ENCODE measurements around the gene ATP6V1B1.
"Not testable (repeated sequence)": the region's sequence is repeated elsewhere in the genome, so short reads cannot be mapped to it uniquely, and the experiment has no call there.

The ATP6V1B1 gene

GRCh38 chr2:70994699-70995425 is 59.2 kb downstream of the ATP6V1B1 start, which contains the start of gene TEX261:
Gene TEX261 (minus strand): TSS chr2:70994873. CDS start chr2:70994757, 116 bp downstream.
- Histone ChIP-seq H3K27me3 (ENCODE audit: low read depth, low read length) (no peaks in the 10 kb centered on the region), H3K4me1 (ENCODE audit: low read length) (peaks cover 19% of the 10 kb centered on the region), H3K9me3 (ENCODE audit: insufficient read depth, low read length) (no peaks in the 10 kb centered on the region), H3K4me2 (ENCODE audit: low read length) (peak within 1 kb of the TSS; percentile 99), H3K27ac (ENCODE audit: low read length) (peak within 1 kb of the TSS; percentile 8; the same call in 1 of the 2 replicates), H3K36me3 (replicated peaks; ENCODE audit: low read depth, low read length) (peaks cover 4% of the 10 kb centered on the region), H2AFZ (ENCODE audit: low read depth, low read length) (peak within 1 kb of the TSS; percentile 92), H3K9ac (ENCODE audit: low read length) (peak within 1 kb of the TSS; percentile 84), H4K20me1 (ENCODE audit: insufficient read depth, low read length) (peaks cover 9% of the 10 kb centered on the region; the same call in 1 of the 2 replicates), H3K4me3 (ENCODE audit: low read length) (peak within 1 kb of the TSS; percentile 92), H3K79me2 (ENCODE audit: low read length) (peaks cover 20% of the 10 kb centered on the region)
- TF ChIP-seq EZH2phosphoT487 (IDR thresholded peaks at IDR 0.05; ENCODE audit: low read depth) (no peak), CTCF (IDR thresholded peaks at IDR 0.05; ENCODE audit: low read depth, low read length) (peak; percentile 54)

GRCh38 chr2:70995426-70995729 is 59.7 kb downstream of the ATP6V1B1 start:
- Histone ChIP-seq H3K27me3 (ENCODE audit: low read depth, low read length) (no peaks in the 10 kb centered on the region), H3K79me2 (ENCODE audit: low read length) (peaks cover 20% of the 10 kb centered on the region), H3K9ac (ENCODE audit: low read length) (peak overlapping the region; percentile 68), H3K36me3 (replicated peaks; ENCODE audit: low read depth, low read length) (peaks cover 4% of the 10 kb centered on the region), H3K4me3 (ENCODE audit: low read length) (peak overlapping the region; percentile 83), H3K9me3 (ENCODE audit: insufficient read depth, low read length) (no peaks in the 10 kb centered on the region), H2AFZ (ENCODE audit: low read depth, low read length) (peak overlapping the region; percentile 92), H3K4me1 (ENCODE audit: low read length) (peaks cover 20% of the 10 kb centered on the region), H3K4me2 (ENCODE audit: low read length) (peak overlapping the region; percentile 72), H4K20me1 (ENCODE audit: insufficient read depth, low read length) (peaks cover 9% of the 10 kb centered on the region; the same call in 1 of the 2 replicates), H3K27ac (ENCODE audit: low read length) (peak overlapping the region; percentile 8; the same call in 1 of the 2 replicates)
- TF ChIP-seq EZH2phosphoT487 (IDR thresholded peaks at IDR 0.05; ENCODE audit: low read depth), result no peak
- TF ChIP-seq CTCF (IDR thresholded peaks at IDR 0.05; ENCODE audit: low read depth, low read length), result peak; percentile 44

- not testable (repeated sequence) for H3K4me3 ChIP-seq (ENCODE audit: low read length); H4K20me1 ChIP-seq (ENCODE audit: insufficient read depth, low read length); H3K27me3 ChIP-seq (ENCODE audit: low read depth, low read length); H3K4me2 ChIP-seq (ENCODE audit: low read length); H3K36me3 ChIP-seq (replicated peaks; ENCODE audit: low read depth, low read length); H3K79me2 ChIP-seq (ENCODE audit: low read length); H3K9me3 ChIP-seq (ENCODE audit: insufficient read depth, low read length); H2AFZ ChIP-seq (ENCODE audit: low read depth, low read length); H3K27ac ChIP-seq (ENCODE audit: low read length); H3K9ac ChIP-seq (ENCODE audit: low read length)
- peaks cover 17% of the 10 kb centered on the region for H3K4me1 ChIP-seq (ENCODE audit: low read length)
Measured at GRCh38 chr2:70998885-70999284, 63.2 kb downstream of the ATP6V1B1 start.

GRCh38 chr2:70999362-70999761 is 63.7 kb downstream of the ATP6V1B1 start:
- Histone ChIP-seq H3K4me3 (ENCODE audit: low read length) (no peak overlapping the region), H3K79me2 (ENCODE audit: low read length) (peaks cover 2% of the 10 kb centered on the region), H3K4me2 (ENCODE audit: low read length) (no peak overlapping the region), H2AFZ (ENCODE audit: low read depth, low read length) (no peak overlapping the region), H3K9me3 (ENCODE audit: insufficient read depth, low read length) (no peaks in the 10 kb centered on the region), H3K27me3 (ENCODE audit: low read depth, low read length) (no peaks in the 10 kb centered on the region), H3K4me1 (ENCODE audit: low read length) (peaks cover 17% of the 10 kb centered on the region), H3K27ac (ENCODE audit: low read length) (no peak overlapping the region), H3K36me3 (replicated peaks; ENCODE audit: low read depth, low read length) (no peaks in the 10 kb centered on the region), H4K20me1 (ENCODE audit: insufficient read depth, low read length) (no peaks in the 10 kb centered on the region), H3K9ac (ENCODE audit: low read length) (no peak overlapping the region)
- TF ChIP-seq CTCF (IDR thresholded peaks at IDR 0.05; ENCODE audit: low read depth, low read length) (no peak), EZH2phosphoT487 (IDR thresholded peaks at IDR 0.05; ENCODE audit: low read depth) (no peak)

- H3K4me3 ChIP-seq (ENCODE audit: low read length); H4K20me1 ChIP-seq (ENCODE audit: insufficient read depth, low read length); H3K4me2 ChIP-seq (ENCODE audit: low read length); H3K27ac ChIP-seq (ENCODE audit: low read length); H2AFZ ChIP-seq (ENCODE audit: low read depth, low read length); H3K79me2 ChIP-seq (ENCODE audit: low read length); H3K27me3 ChIP-seq (ENCODE audit: low read depth, low read length); H3K9me3 ChIP-seq (ENCODE audit: insufficient read depth, low read length); H3K36me3 ChIP-seq (replicated peaks; ENCODE audit: low read depth, low read length); H3K9ac ChIP-seq (ENCODE audit: low read length): not testable (repeated sequence)
- peaks cover 17% of the 10 kb centered on the region for H3K4me1 ChIP-seq (ENCODE audit: low read length)
Measured at GRCh38 chr2:70999931-71000330, 64.2 kb downstream of the ATP6V1B1 start.

All from OCI-LY3 (cell line).